HG03460 (cell line): ENCODE results near the gene STARD7.
"Not testable (repeated sequence)": the region's sequence is repeated elsewhere in the genome, so short reads cannot be mapped to it uniquely, and the experiment has no call there.

Experiments used
- ATAC-seq: cut with Tn5 transposase; IDR thresholded peaks from one replicate; pipeline ENCODE4 v1.9.1; 2021; ENCODE audit not compliant: unreplicated experiment

Gene STARD7

GRCh38 chr2:96236882-96237281, 28.3 kb upstream of the STARD7 start:
- ATAC-seq = no peak

- peak; percentile 91 for ATAC-seq
Measured at GRCh38 chr2:96233880-96234316, 25.3 kb upstream of the STARD7 start.

DNA sequence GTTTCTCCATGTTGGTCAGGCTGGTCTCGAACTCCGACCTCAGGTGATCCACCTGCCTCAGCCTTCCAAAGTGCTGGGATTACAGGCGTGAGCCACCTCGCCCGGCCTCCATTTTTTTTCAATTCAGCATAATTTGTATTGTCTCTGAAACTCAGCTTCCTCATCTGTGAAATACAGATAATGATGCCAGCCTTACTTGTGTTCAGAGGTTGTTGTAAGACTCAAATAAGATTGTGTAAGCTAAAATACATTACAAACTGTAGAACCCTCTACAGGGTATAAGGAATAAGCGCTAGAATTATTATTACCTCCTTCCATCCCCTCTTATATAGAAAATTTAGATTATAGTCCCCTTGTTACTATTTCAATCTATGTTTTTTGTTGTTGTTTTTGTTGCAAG, 24.8 kb upstream of the STARD7 start:
- no peak for ATAC-seq

- no peak for ATAC-seq
Measured at GRCh38 chr2:96231316-96231715, 22.7 kb upstream of the STARD7 start.

GRCh38 chr2:96225016-96225533, 16.4 kb upstream of the STARD7 start:
- peak; percentile 76 for ATAC-seq

DNA sequence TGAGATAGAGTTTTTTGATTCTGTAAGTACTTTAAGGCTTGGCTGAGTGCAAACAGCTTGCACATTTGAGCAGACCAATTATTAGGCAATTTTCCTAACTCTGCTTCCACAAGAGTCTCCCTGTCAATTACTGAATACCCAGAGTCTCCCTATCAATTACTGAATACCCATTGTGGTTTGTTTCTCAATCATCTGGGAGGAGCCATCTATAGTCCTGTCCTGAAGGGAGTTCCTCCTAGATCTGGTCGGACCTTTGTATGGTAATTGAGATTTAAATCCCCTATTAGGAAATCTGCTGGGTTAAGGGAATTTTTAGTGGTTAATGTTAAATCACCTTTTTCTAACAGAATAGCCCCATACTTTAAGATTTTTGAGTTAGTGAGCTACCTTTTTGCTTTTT, 12.5 kb upstream of the STARD7 start:
- ATAC-seq = not testable (repeated sequence)

DNA sequence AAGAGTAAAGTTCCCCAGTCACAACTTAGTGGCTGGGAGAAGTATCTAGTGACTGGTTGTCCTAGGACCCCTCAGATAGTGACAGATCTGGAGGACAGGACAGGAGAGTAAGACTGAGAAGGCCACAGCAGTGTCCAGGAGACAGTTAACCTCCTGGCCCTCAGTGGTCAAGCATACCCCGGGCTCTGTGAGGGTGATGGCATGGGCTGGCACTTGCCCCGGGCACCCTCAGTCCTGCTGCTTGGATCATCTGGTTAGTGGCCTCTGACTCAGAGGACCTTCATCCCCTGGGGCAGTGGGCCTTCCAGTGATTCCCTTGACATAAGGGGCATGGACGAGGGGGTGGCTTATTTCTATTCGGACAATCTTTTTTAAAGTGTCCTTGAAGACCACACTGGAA, 11.3 kb upstream of the STARD7 start:
- ATAC-seq = not testable (repeated sequence)

- ATAC-seq = no peak
Measured at GRCh38 chr2:96218508-96219131, 10.0 kb upstream of the STARD7 start.

DNA sequence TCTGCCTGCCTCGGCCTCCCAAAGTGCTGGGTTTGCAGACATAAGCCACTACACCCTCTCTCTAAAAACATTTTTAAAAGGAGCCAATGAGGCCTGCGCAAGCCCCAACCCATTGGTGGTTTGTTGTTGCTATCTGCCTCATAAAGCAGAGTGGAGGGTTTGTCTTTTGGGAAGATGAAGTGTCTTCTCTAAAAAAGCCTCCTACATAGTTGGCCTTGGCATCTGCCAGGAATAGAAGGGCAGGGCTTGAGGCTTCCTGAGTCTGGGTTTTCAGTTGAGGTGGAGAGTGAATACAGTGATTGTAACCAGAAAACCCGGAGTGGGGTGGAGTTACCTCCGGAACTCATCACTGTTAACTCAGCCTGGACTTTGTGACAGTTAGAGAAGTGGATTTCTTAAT, 5.9 kb upstream of the STARD7 start:
- ATAC-seq = no peak

DNA sequence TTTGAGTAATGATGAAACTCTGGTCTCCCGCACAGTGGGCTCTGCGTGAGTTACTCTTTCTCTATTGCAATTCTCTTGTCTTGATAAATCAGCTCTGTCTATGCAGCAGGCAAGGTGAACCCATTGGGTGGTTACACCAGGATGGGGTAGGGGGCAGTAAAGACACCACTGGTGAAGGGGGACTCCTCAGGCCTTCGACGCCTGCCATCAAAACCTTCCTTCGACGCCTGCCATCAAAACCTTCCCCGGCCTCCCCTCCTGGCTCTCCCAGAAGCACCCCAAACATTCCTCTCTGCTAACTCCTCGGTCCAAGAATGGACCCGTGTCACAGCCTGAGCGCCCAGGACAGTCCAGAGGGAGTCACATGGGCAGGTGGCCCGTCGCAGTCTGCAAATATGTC, 4.8 kb upstream of the STARD7 start:
- ATAC-seq = no peak

- no peak for ATAC-seq
Measured at GRCh38 chr2:96212339-96212738, 3.7 kb upstream of the STARD7 start.

DNA sequence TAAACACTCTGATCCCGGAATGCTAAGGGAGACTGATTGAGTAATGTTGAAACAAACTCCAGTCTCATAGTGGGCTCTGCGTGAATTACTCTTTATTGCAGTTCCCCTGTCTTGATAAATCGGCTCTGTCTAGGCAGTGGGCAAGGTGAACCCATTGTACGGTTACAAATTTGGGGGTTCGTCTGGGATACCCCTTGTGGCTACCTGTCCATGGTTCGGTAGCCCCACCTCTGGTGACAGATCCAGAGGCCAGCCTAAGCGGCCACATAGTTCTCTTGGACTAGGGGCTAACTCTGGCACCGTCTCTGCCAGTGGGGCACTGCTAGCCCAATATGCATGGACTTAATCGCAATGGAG, 1.1 kb upstream of the STARD7 start:
- no peak for ATAC-seq

DNA sequence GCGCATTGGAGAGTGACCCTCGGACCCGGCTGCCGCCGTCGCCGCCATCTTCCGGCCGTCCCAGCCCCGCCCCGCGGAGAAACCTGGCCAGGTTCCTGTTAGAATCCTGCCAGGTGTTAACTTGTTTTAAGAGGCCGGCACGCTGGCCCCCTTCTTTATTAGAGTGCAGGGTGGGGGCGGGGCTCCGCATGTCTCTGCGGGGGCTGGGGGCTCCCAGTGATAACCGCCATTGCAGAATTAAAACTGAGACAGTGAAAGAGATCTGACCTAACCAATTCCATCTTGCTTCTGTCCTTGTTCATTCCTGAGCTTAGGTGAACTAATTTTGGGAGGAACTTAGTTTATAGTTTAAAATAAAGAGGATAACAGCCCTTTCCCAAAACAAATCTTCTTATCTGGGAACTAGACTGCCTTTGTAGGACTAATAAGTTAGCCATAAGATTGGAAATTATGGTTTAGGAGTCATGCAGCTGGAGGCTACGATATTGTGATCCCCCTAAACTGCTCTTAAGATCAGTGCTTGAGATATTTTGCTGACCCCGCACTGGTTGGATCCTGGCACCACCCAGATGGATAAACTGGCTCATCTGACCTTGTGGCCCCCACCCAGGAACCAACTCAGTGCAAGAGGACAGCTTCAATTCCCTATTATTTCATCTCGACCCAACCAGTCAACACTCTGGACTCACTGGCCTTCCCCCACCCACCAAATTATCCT, 543 bp upstream of the STARD7 start:
- no peak for ATAC-seq

DNA sequence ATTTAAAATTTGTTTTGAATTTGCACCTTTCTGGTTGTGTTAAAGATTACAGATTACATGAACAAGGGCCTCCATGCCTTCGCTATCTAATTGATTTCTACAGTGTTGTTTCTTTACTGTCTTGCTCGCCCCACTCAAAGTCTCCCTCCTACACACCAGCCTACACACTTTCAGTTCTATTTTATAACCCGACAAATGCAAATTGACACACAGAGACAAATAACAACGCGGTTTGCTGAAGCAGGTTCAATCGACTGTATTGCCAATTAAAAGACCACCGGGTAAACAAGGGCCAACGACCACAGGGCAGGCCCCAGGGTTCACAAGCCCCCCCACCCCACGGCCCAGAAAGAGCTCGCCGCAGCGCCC, 869 bp downstream of the STARD7 start:
- no peak for ATAC-seq

DNA sequence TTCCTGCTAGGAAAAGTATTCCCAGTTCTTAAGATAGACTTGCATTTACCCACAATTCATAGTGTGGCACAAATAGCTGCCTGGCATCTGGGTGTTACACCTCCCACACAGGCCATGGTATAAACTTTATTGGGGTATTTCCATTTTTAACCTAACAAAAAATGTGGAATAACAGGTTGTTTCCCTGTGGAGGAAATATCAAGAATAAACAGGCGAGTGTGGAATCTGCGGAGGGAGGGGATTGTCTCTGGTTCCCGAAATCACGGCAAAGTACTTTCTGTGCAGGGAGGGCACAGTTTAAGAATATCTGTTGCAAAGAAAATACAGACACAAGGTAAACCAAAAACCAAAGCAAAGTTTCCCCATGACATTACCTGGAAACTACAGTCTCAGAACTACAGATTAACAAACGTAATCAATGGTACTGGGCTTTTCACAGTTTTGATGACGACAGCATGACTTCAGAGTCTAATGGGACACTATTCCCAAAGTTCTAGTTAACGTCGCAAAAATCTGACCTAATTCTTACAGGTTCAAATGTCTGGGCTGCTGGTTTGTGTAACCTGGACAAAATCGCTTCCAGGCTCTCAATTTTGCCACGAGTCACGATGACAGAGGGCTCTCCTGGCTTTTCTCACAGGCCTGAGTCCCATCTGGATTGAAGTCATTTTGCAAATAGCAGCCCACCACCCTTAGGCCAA, 1.4 kb downstream of the STARD7 start:
- no peak for ATAC-seq

DNA sequence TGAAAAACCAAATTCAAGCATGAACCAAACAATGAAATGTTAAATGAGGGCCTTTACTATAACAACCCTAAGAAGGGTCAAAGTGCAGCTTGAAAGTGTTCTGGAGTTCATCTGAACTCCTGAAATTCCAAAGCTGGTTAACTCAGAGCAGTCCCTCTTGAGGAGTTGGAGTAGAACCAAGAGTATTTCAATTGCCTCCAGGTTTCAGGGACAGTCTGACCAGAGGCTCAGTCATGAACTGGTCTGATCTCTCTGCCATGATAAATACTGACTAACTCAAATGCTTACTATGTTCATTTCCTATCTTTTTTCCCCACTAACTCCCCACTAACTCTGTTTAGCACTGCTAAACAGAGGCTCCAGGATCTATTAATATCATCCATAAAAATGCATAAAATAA, 2.7 kb downstream of the STARD7 start:
- ATAC-seq = no peak

DNA sequence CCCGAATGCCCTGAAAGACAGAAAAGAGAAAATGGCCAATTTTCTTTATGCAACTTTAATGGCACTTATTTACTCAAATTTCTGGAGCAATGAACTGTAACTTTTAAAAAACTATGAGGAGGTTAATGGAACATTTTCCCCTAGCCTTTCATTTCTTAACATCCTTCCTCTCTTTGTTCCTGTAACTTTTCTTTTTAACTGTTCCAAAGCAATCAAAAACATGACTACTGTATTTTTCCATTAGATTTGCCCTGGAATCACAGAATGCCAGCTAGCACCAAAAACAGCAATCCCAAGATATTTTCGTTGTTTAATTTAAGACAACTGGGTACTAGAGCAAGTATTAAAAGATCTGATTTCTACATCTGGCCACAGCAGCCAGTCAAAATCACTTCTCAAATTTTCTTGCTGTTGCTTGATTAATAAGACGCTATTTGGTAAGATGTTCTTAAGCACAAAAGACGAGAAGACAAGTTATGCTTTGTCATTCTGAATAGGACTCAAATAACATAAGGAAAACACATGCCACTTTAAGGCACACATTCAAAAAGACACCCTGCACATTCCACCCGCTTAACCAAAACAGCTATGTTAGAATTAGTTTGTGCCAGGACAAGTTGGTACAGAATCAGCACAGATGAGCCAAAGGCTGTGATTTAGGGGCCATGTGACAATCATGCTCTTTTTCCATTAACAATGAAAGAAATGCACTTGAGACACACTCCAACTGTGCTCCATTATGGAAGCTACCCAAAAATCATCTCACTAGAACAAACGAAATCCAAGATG, 3.6 kb downstream of the STARD7 start:
- no peak for ATAC-seq

DNA sequence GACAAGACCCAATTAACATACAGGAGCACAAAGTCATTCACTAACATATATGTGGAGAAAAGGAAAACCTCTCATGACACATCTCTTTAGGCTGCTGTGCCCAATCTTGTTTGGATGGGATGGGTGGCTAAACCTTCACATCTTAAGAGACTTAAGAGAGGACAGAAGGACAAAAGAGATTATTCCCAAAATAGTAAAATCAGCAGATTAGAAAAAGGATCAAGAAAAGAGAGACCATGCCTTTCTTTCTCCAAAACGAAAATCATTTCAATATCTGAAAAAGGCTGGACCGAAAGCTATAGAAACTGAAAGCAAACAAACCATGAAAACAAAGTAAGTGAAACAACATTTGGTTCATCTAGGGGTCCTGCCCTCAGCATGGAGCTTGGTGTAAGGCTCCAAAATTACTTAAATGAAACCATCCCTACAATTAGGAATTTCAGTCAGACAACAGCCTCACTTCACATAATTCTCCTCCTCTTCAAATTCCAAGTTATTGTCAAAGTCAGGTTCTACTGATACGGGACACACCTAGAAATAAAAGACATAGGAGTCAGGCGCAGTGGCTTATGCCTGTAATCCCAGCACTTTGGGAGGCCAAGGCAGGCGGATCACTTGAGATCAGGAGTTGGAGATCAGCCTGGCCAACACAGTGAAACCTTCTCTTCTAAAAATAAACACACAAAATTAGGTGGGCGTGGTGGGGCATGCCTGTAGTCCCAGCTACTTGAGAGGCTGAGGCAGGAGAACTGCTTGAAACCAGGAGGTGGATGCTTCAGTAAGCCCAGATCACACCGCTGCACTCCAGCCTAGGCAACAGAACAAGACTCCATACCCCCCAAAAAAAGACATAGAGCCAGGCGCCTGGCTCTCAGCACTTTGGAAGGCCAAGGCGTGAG, 5.2 kb downstream of the STARD7 start:
- ATAC-seq = no peak

- ATAC-seq = no peak
Measured at GRCh38 chr2:96202152-96202854, 6.3 kb downstream of the STARD7 start.

- no peak for ATAC-seq
Measured at GRCh38 chr2:96201338-96201737, 7.3 kb downstream of the STARD7 start.
